Activated naive CD8-positive, alpha-beta T cell treated with anti-CD3 and anti-CD28 coated beads, Interleukin-2, amount 50 U/mL, for 24 hours (primary cell): ENCODE results near the gene CEACAM6.
A peak's percentile ranks its signal among the peaks of the same experiment; 100 is the strongest.

Experiments
- ATAC-seq: fragments of 150-1000 bp; cut with Tn5 transposase; one replicate; pipeline ENCODE4 v1.10.0; 2021
- DNase-seq: peaks from one replicate; pipeline ENCODE4 v3.0.0; 2021
- H3K27ac Mint-ChIP-seq: one replicate; pipeline ENCODE4 v1.8.0; 2021; ENCODE audit warnings: mild to moderate bottlenecking, mixed read lengths
- H3K27me3 Mint-ChIP-seq: one replicate; pipeline ENCODE4 v1.8.0; 2021; ENCODE audit warnings: mixed read lengths
- H3K36me3 Mint-ChIP-seq: one replicate; pipeline ENCODE4 v1.8.0; 2021; ENCODE audit warnings: low read depth, mixed read lengths
- H3K4me1 Mint-ChIP-seq: one replicate; pipeline ENCODE4 v1.8.0; 2021; ENCODE audit warnings: mixed read lengths
- H3K4me3 Mint-ChIP-seq: one replicate; pipeline ENCODE4 v1.8.0; 2021; ENCODE audit warnings: mild to moderate bottlenecking, moderate library complexity, mixed read lengths
- H3K9me3 Mint-ChIP-seq: one replicate; pipeline ENCODE4 v1.8.0; 2021; ENCODE audit warnings: mixed read lengths

The CEACAM6 gene

GRCh38 chr19:41796901-41797300 is 41.6 kb downstream of the CEACAM6 start:
- H3K36me3 Mint-ChIP-seq, result no peaks in the 10 kb centered on the region
- no peak overlapping the region for H3K4me3 Mint-ChIP-seq
- DNase-seq (no peak), ATAC-seq (no peak)
- H3K27ac Mint-ChIP-seq, result no peak overlapping the region
- no peaks in the 10 kb centered on the region for H3K9me3 Mint-ChIP-seq
- H3K27me3 Mint-ChIP-seq, result peaks cover 29% of the 10 kb centered on the region
- H3K4me1 Mint-ChIP-seq, result peaks cover 5% of the 10 kb centered on the region

DNA sequence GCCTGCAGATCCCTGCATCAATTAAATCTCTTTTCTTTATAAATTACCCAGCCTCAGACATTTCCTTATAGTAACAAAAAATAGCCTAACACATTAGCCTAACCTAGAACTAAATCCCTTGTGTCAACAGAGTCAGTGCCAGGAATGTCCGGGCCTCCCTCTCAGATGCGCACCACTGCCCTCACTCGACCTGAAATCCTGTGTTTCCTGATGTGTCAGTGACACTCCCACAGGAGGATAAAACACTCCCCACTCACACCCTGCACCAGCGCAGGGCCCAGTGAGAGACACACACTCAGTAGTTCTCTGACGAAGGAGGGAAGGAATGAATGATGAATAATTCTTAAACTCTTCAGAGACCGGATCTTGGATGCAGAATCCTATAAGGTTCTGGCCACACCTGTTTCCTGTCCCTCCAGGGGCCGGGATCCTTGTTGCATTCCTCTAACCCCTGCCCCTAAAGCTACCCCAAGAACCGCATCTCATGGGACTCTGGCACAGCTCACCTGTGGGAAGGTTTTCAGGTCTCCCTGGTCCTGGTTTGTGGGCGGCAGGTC is 44.2 kb downstream of the CEACAM6 start:
- no peaks in the 10 kb centered on the region for H3K9me3 Mint-ChIP-seq

GRCh38 chr19:41801031-41801430 is 45.7 kb downstream of the CEACAM6 start:
- H3K27ac Mint-ChIP-seq, result no peak overlapping the region
- no peak for ATAC-seq
- H3K9me3 Mint-ChIP-seq, result no peaks in the 10 kb centered on the region

More for the DNA sequence above, 44.2 kb downstream of the CEACAM6 start:
- H3K4me1 Mint-ChIP-seq, result peaks cover 13% of the 10 kb centered on the region
- no peaks in the 10 kb centered on the region for H3K36me3 Mint-ChIP-seq
- ATAC-seq, result no peak
- no peak overlapping the region for H3K4me3 Mint-ChIP-seq
- H3K27ac Mint-ChIP-seq, result peak overlapping the region; percentile 21
- peaks cover 10% of the 10 kb centered on the region for H3K27me3 Mint-ChIP-seq
- DNase-seq, result no peak

GRCh38 chr19:41801792-41802211 is 46.5 kb downstream of the CEACAM6 start:
- DNase-seq, result no peak

More at GRCh38 chr19:41801031-41801430, 45.7 kb downstream of the CEACAM6 start:
- no peak overlapping the region for H3K4me3 Mint-ChIP-seq
- H3K27me3 Mint-ChIP-seq, result peaks cover 4% of the 10 kb centered on the region
- DNase-seq, result no peak
- peaks cover 13% of the 10 kb centered on the region for H3K4me1 Mint-ChIP-seq
- H3K36me3 Mint-ChIP-seq, result no peaks in the 10 kb centered on the region

DNA sequence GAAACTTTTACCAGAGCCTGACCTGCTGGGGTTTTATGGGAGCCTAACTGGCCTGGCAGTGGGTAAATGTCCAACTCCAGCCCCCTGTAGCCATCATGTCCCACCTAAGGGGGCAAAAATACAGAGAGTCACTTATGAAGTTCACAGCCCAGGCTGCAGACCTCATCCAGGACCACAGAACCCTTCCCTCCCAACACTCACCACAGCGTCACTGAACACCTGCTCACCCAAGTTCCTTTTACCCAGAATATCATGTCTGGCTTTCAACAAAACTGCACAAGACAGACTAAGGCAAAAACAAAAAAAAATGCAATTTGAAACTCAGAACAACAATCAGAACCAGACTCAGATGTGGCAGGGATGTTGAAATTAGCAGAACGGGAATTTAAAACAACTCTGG is 47.4 kb downstream of the CEACAM6 start:
- Mint-ChIP-seq H3K4me1 (peaks cover 13% of the 10 kb centered on the region), H3K9me3 (no peaks in the 10 kb centered on the region), H3K27ac (no peak overlapping the region), H3K4me3 (no peak overlapping the region), H3K36me3 (no peaks in the 10 kb centered on the region), H3K27me3 (peaks cover 1% of the 10 kb centered on the region)
- ATAC-seq (no peak), DNase-seq (no peak)

More at GRCh38 chr19:41801792-41802211, 46.5 kb downstream of the CEACAM6 start:
- no peaks in the 10 kb centered on the region for H3K9me3 Mint-ChIP-seq
- H3K36me3 Mint-ChIP-seq, result no peaks in the 10 kb centered on the region
- peaks cover 1% of the 10 kb centered on the region for H3K27me3 Mint-ChIP-seq
- ATAC-seq, result peak; percentile 40
- no peak overlapping the region for H3K4me3 Mint-ChIP-seq
- H3K27ac Mint-ChIP-seq, result no peak overlapping the region
- H3K4me1 Mint-ChIP-seq, result peaks cover 13% of the 10 kb centered on the region

DNA sequence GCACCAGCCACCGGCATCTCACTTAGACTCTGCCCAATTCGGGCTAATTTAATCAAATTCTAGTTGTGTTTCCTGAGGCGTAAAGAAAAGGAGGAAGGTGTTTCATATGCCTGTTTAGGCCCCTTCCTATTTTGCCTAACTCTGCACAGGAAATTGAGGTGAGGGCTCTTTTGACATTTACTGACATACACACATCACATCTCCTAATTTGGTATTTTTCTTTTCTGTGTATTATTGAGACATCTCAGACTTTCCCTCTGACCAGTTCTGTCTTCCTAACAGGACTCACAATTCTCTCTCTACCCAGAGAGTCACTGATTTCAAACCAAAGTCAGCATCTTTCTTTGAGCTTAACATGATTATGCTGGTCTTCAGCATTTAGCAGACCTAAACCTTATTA is 49.0 kb downstream of the CEACAM6 start:
- Mint-ChIP-seq H3K4me1 (peaks cover 13% of the 10 kb centered on the region), H3K9me3 (no peaks in the 10 kb centered on the region), H3K27ac (no peak overlapping the region), H3K36me3 (no peaks in the 10 kb centered on the region), H3K27me3 (peaks cover 4% of the 10 kb centered on the region), H3K4me3 (no peak overlapping the region)
- no peak for ATAC-seq
- DNase-seq, result no peak

GRCh38 chr19:41807176-41807575 is 51.8 kb downstream of the CEACAM6 start:
- Mint-ChIP-seq H3K4me1 (peaks cover 5% of the 10 kb centered on the region), H3K4me3 (no peak overlapping the region), H3K36me3 (no peaks in the 10 kb centered on the region), H3K9me3 (no peaks in the 10 kb centered on the region), H3K27ac (no peak overlapping the region), H3K27me3 (peaks cover 4% of the 10 kb centered on the region)
- DNase-seq (no peak), ATAC-seq (no peak)

DNA sequence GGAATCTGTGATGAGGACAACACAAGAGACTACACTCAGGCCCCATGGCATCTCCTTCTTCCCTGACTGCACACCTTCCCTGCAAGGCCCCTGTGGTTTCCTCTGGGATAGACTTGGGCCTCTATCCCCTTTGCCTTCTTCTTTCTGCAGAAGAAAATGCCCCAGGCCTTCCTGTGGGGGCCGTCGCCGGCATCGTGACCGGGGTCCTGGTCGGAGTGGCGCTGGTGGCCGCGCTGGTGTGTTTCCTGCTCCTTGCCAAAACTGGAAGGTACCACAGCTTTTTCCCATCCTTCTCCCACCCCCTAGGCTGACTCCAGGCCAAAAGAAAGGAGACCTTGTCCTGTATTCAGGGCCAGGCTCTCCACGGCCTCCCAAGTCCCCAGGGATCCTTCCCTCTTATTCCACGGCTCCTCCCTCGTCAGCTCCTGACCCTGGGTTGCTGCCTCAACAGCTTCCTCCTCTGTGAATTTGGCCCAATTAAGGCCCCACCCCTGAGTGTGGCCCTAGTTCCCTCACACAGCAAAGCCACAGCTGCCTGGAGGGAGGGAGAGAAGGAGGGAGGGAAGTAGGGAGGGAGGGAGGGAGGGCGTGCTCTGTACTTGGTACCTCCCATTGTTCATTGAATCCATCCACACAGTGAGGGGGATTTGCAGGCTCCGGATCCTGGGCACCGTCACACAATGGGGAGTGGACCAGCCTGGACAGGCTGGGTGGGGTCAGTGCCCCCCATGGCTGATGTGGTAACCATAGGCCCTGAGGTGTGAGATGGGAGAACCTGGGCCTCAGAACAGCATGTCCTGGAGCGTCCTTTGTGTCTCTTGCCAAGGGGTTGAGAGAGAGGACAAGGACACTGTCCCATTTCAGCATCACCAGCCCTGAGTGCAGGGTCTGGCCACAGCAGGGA is 53.6 kb downstream of the CEACAM6 start:
- Mint-ChIP-seq H3K36me3 (no peaks in the 10 kb centered on the region), H3K4me3 (no peak overlapping the region), H3K9me3 (no peaks in the 10 kb centered on the region), H3K27me3 (peaks cover 3% of the 10 kb centered on the region), H3K4me1 (no peaks in the 10 kb centered on the region), H3K27ac (no peak overlapping the region)
- ATAC-seq (no peak), DNase-seq (no peak)

GRCh38 chr19:41810301-41810700 is 55.0 kb downstream of the CEACAM6 start:
- Mint-ChIP-seq H3K27ac (no peak overlapping the region), H3K4me1 (peaks cover 9% of the 10 kb centered on the region), H3K27me3 (peaks cover 3% of the 10 kb centered on the region), H3K4me3 (no peak overlapping the region), H3K36me3 (no peaks in the 10 kb centered on the region), H3K9me3 (no peaks in the 10 kb centered on the region)
- ATAC-seq (no peak), DNase-seq (no peak)

DNA sequence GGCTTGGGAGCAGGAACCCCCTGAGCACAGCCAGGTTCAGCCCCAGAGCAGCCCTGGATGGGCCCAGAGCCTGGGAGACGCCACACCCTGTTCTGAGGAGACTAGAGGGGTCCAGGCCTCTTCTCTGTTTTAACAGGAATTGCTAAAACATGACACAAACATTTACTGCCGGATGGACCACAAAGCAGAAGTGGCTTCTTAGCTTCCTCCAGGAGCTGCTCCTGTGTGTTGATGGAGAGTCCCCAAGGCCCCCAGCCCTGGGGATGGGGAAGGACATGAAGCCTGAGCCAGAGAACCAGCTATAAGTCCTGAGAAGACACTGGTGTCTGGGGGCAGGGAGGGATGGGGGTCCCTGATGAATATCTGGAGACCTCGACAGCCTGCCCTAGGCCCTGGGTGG is 55.7 kb downstream of the CEACAM6 start:
- Mint-ChIP-seq H3K4me1 (peaks cover 11% of the 10 kb centered on the region), H3K9me3 (no peaks in the 10 kb centered on the region), H3K27me3 (peaks cover 3% of the 10 kb centered on the region), H3K4me3 (no peak overlapping the region), H3K36me3 (no peaks in the 10 kb centered on the region), H3K27ac (no peak overlapping the region)
- DNase-seq (no peak), ATAC-seq (no peak)

DNA sequence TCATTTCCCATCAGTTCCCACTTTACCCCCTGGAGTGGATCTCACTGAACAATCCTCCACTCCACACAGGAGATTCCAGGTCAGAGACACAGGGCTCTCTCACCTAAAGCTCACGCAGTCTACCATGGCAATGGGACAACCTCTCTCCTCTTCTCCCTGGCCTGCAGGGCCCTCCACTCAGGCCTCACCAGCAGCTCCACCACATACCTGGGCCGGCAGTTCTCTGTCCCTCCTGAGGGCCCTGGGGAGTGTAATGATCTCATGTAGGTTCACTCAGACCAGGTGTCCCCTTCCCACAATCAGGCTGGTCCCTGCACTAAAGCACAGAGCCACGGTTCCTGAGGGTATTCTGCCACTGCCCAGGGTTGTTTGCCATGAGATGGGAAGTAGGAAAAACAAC is 56.7 kb downstream of the CEACAM6 start:
- Mint-ChIP-seq H3K9me3 (no peaks in the 10 kb centered on the region), H3K4me3 (no peak overlapping the region), H3K4me1 (peaks cover 11% of the 10 kb centered on the region), H3K27ac (no peak overlapping the region), H3K27me3 (peaks cover 3% of the 10 kb centered on the region), H3K36me3 (no peaks in the 10 kb centered on the region)
- ATAC-seq (no peak), DNase-seq (no peak)

DNA sequence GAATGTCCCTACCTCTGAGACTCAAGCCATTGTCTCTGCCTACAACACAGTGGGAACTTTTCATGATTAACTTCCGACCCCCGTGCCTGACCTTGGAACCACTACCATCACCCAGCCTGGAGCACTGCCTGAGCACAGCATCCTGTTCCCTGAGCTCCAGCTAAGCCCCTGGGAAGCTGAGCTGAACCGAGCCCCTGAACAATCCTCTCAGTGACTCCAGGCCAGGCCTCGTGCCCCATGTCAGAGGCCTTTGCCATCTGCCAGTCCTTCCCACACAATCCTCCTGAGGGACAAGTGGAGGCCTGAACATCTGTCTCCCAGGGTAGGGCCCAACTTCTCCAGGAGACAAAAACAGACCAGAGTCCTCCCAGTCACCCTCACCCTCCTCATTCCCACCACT is 58.6 kb downstream of the CEACAM6 start:
- Mint-ChIP-seq H3K27ac (no peak overlapping the region), H3K4me3 (no peak overlapping the region), H3K4me1 (peaks cover 11% of the 10 kb centered on the region), H3K36me3 (no peaks in the 10 kb centered on the region), H3K9me3 (no peaks in the 10 kb centered on the region), H3K27me3 (no peaks in the 10 kb centered on the region)
- no peak for ATAC-seq
- DNase-seq, result no peak

DNA sequence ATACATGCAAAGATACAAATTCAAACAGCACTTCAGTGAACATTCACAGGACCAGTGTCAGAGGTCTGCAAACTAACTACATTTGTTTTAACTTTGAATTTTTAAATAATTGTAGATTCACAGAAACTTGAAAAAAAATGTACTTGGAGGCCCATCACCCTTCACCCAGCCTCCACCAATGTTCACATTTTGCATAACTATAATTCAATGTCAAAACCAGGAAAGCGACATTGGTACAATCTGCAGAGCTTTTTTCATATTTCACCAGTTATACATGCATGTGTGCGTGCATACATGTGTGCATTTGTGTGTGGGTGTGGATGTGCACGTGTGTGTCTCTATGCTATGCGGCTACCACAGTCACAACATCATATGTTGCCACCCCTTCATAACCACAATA is 60.0 kb downstream of the CEACAM6 start:
- H3K9me3 Mint-ChIP-seq, result no peaks in the 10 kb centered on the region
- H3K4me3 Mint-ChIP-seq, result no peak overlapping the region
- no peaks in the 10 kb centered on the region for H3K27me3 Mint-ChIP-seq
- H3K36me3 Mint-ChIP-seq, result no peaks in the 10 kb centered on the region
- H3K27ac Mint-ChIP-seq, result no peak overlapping the region
- H3K4me1 Mint-ChIP-seq, result peaks cover 11% of the 10 kb centered on the region
- DNase-seq (no peak), ATAC-seq (no peak)

GRCh38 chr19:41816761-41817160 is 61.4 kb downstream of the CEACAM6 start:
- peaks cover 5% of the 10 kb centered on the region for H3K27me3 Mint-ChIP-seq
- H3K36me3 Mint-ChIP-seq, result no peaks in the 10 kb centered on the region
- DNase-seq, result no peak
- H3K4me3 Mint-ChIP-seq, result no peak overlapping the region
- no peaks in the 10 kb centered on the region for H3K9me3 Mint-ChIP-seq
- ATAC-seq, result no peak
- no peak overlapping the region for H3K27ac Mint-ChIP-seq
- peaks cover 11% of the 10 kb centered on the region for H3K4me1 Mint-ChIP-seq

- DNase-seq (peak; percentile 37), ATAC-seq (peak; percentile 81)
- no peak overlapping the region for H3K4me3 Mint-ChIP-seq
- H3K27me3 Mint-ChIP-seq, result peaks cover 12% of the 10 kb centered on the region
- no peak overlapping the region for H3K27ac Mint-ChIP-seq
- no peaks in the 10 kb centered on the region for H3K36me3 Mint-ChIP-seq
- H3K9me3 Mint-ChIP-seq, result no peaks in the 10 kb centered on the region
- no peaks in the 10 kb centered on the region for H3K4me1 Mint-ChIP-seq
These were observed 65.8 kb downstream of the CEACAM6 start for GRCh38 chr19:41821003-41821735.
